Mesenchymal stem cell (in vitro differentiated cells and primary cell): ENCODE data around the gene AASDH.

Experiments used
- DNase-seq: peaks from one replicate; pipeline ENCODE4 v3.0.0-alpha.2; 2013
- H2AFZ ChIP-seq: one replicate; pipeline ENCODE4 v1.6.1; 2013; ENCODE audit warnings: low read depth, mild to moderate bottlenecking, control low read depth, inconsistent platforms, low read length, moderate library complexity
- H2AK5ac ChIP-seq: 2 replicates; pipeline ENCODE4 v1.6.1; 2013; ENCODE audit warnings: low read length, moderate library complexity, mild to moderate bottlenecking, inconsistent platforms; ENCODE audit not compliant: severe bottlenecking
- H2BK120ac ChIP-seq: one replicate; pipeline ENCODE4 v1.6.1; 2013; ENCODE audit warnings: low read depth, mild to moderate bottlenecking, inconsistent platforms, low read length, moderate library complexity
- H2BK12ac ChIP-seq, 2 experiments: one replicate each; pipeline ENCODE4 v1.6.1; 2013; ENCODE audit warnings: inconsistent platforms in 2 of 2, low read length in 2 of 2, mild to moderate bottlenecking in 2 of 2, moderate library complexity in 2 of 2, control low read depth in 1 of 2
- H2BK15ac ChIP-seq: one replicate; pipeline ENCODE4 v1.6.1; 2013; ENCODE audit warnings: mild to moderate bottlenecking, low read depth, inconsistent platforms; ENCODE audit not compliant: poor library complexity, severe bottlenecking
- H2BK5ac ChIP-seq: 2 replicates; pipeline ENCODE4 v1.6.1; 2013; ENCODE audit warnings: low read depth, mild to moderate bottlenecking, low read length, control low read depth, inconsistent platforms; ENCODE audit not compliant: poor library complexity, severe bottlenecking
- H3K14ac ChIP-seq, 2 experiments: one replicate each; pipeline ENCODE4 v1.6.1; 2013; ENCODE audit warnings: inconsistent platforms in 2 of 2, low read length in 2 of 2, control low read depth in 1 of 2, mild to moderate bottlenecking in 1 of 2, moderate library complexity in 1 of 2
- H3K18ac ChIP-seq, 2 experiments: one replicate each; pipeline ENCODE4 v1.6.1; 2013; ENCODE audit warnings: inconsistent platforms in 2 of 2, low read length in 2 of 2, control low read depth in 1 of 2, low read depth in 1 of 2, mild to moderate bottlenecking in 1 of 2
- H3K23ac ChIP-seq, 2 experiments: one replicate each; pipeline ENCODE4 v1.6.1; 2013; ENCODE audit warnings: inconsistent platforms in 2 of 2, low read length in 2 of 2, mild to moderate bottlenecking in 2 of 2, moderate library complexity in 2 of 2, control low read depth in 1 of 2
- H3K27ac ChIP-seq: 2 replicates; pipeline ENCODE4 v1.5.1; 2013; ENCODE audit warnings: mild to moderate bottlenecking, moderate library complexity, low read length, control low read depth, inconsistent platforms; ENCODE audit not compliant: poor library complexity, severe bottlenecking
- H3K27me3 ChIP-seq, 2 experiments: 2 replicates each; pipeline versions ENCODE4 v1.6.1 to v1.7.0; 2013; ENCODE audit warnings: low read length in 2 of 2, mild to moderate bottlenecking in 2 of 2, moderate library complexity in 2 of 2, control low read depth in 1 of 2, inconsistent platforms in 1 of 2; ENCODE audit not compliant: control insufficient read depth in 1 of 2, insufficient read depth in 1 of 2
- H3K36me3 ChIP-seq, 2 experiments: 2 replicates each; pipeline versions ENCODE4 v1.6.1 to v1.7.0; 2013; ENCODE audit warnings: low read length in 2 of 2, control low read depth in 1 of 2, inconsistent platforms in 1 of 2, low read depth in 1 of 2, mild to moderate bottlenecking in 1 of 2; ENCODE audit not compliant: insufficient read depth in 2 of 2, control insufficient read depth in 1 of 2
- H3K4ac ChIP-seq, 2 experiments: one replicate each; pipeline ENCODE4 v1.6.1; 2013; ENCODE audit warnings: inconsistent platforms in 2 of 2, low read length in 2 of 2, mild to moderate bottlenecking in 2 of 2, moderate library complexity in 2 of 2, control low read depth in 1 of 2, low read depth in 1 of 2
- H3K4me1 ChIP-seq: 2 replicates; pipeline ENCODE4 v1.6.1; 2013; ENCODE audit warnings: low read depth, low read length, control low read depth; ENCODE audit not compliant: control insufficient read depth, insufficient read depth
- H3K4me2 ChIP-seq: 2 replicates; pipeline ENCODE4 v1.6.1; 2013; ENCODE audit warnings: low read length, mild to moderate bottlenecking, inconsistent platforms; ENCODE audit not compliant: poor library complexity, severe bottlenecking
- H3K4me3 ChIP-seq, 2 experiments: 2 replicates each; pipeline versions ENCODE4 v1.5.1 to v1.7.0; 2013; ENCODE audit warnings: low read length in 2 of 2, mild to moderate bottlenecking in 2 of 2, control low read depth in 1 of 2, low read depth in 1 of 2; ENCODE audit not compliant: insufficient read depth in 1 of 2
- H3K79me1 ChIP-seq: replicated peaks from 2 replicates; pipeline ENCODE4 v1.6.1; 2013; ENCODE audit warnings: mild to moderate bottlenecking, control low read depth, low read length, inconsistent platforms; ENCODE audit not compliant: poor library complexity, severe bottlenecking
- H3K9ac ChIP-seq: 2 replicates; pipeline ENCODE4 v1.7.0; 2013; ENCODE audit warnings: mild to moderate bottlenecking, low read length, moderate library complexity
- H3K9me3 ChIP-seq: 2 replicates; pipeline ENCODE4 v1.7.0; 2013; ENCODE audit warnings: mild to moderate bottlenecking, low read length; ENCODE audit not compliant: control insufficient read depth
- H4K8ac ChIP-seq: one replicate; pipeline ENCODE4 v1.6.1; 2013; ENCODE audit warnings: inconsistent platforms, mild to moderate bottlenecking, low read length, moderate library complexity
- H4K91ac ChIP-seq: one replicate; pipeline ENCODE4 v1.6.1; 2013; ENCODE audit warnings: mild to moderate bottlenecking, low read length, inconsistent platforms
- WGBS: methylation state at CpG from one replicate; pipeline ENCODE4 v1.1.7; 2013; ENCODE audit warnings: mixed read lengths; 5-methylcytosine and 5-hydroxymethylcytosine counted together

AASDH gene

GRCh38 chr4:56391270-56391669, 4.0 kb upstream of the AASDH start:
- Histone ChIP-seq H3K27ac (no peak overlapping the region), H4K91ac (no peak overlapping the region), H3K27me3 (no peaks in the 10 kb centered on the region), H2BK5ac (no peak overlapping the region), H3K4ac (no peak overlapping the region), H2AFZ (no peak overlapping the region), H3K18ac (no peak overlapping the region), H3K36me3 (peaks cover 0 to 11% of the 10 kb centered on the region in 2 experiments), H3K79me1 (peaks cover 17% of the 10 kb centered on the region), H3K9ac (no peak overlapping the region), H3K9me3 (no peaks in the 10 kb centered on the region), H3K14ac (no peak overlapping the region), H3K23ac (no peak overlapping the region), H3K4me1 (no peaks in the 10 kb centered on the region), H3K4me2 (no peak overlapping the region), H4K8ac (no peak overlapping the region), H2AK5ac (no peak overlapping the region), H2BK120ac (no peak overlapping the region), H2BK15ac (no peak overlapping the region), H2BK12ac (no peak overlapping the region), H3K4me3 (no peak overlapping the region)
- DNase-seq: no peak
- WGBS: 90% methylated on average over 4 of the region's 8 CpGs

- H4K91ac ChIP-seq: no peak overlapping the region
- no peak overlapping the region for H3K27ac ChIP-seq
- H2BK12ac ChIP-seq: no peak overlapping the region
- H3K4ac ChIP-seq: no peak overlapping the region
- no peak overlapping the region for H2BK5ac ChIP-seq
- no peak overlapping the region for H2AK5ac ChIP-seq
- H2BK15ac ChIP-seq: no peak overlapping the region
- no peaks in the 10 kb centered on the region for H3K4me1 ChIP-seq
- H3K14ac ChIP-seq: no peak overlapping the region
- no peak overlapping the region for H3K4me2 ChIP-seq
- H3K27me3 ChIP-seq: no peaks in the 10 kb centered on the region
- H3K23ac ChIP-seq: no peak overlapping the region
- no peaks in the 10 kb centered on the region for H3K9me3 ChIP-seq
- H4K8ac ChIP-seq: no peak overlapping the region
- H2AFZ ChIP-seq: no peak overlapping the region
- no peak for DNase-seq
- H3K36me3 ChIP-seq: peaks cover 0 to 4% of the 10 kb centered on the region in 2 experiments
- H3K18ac ChIP-seq: no peak overlapping the region
- H3K4me3 ChIP-seq: no peak overlapping the region
- H3K9ac ChIP-seq: no peak overlapping the region
- H3K79me1 ChIP-seq: peaks cover 21% of the 10 kb centered on the region
- WGBS: 93% methylated on average over 1 of the region's 1 CpG
- H2BK120ac ChIP-seq: no peak overlapping the region
Observed at GRCh38 chr4:56389558-56389957, 2.3 kb upstream of the AASDH start.

- H3K36me3 ChIP-seq: no peaks in the 10 kb centered on the region
Observed at GRCh38 chr4:56388306-56388705, 1.0 kb upstream of the AASDH start.

GRCh38 chr4:56386091-56386490, 1.2 kb downstream of the AASDH start:
- WGBS: 100% methylated on average over 4 of the region's 4 CpGs
- no peaks in the 10 kb centered on the region for H3K4me1 ChIP-seq

More at GRCh38 chr4:56388306-56388705, 1.0 kb upstream of the AASDH start:
- Histone ChIP-seq H2BK120ac (no peak overlapping the region), H3K9ac (peak overlapping the region; percentile 97), H2BK15ac (no peak overlapping the region), H3K9me3 (no peaks in the 10 kb centered on the region), H2BK12ac (no peak overlapping the region), H3K4ac (no peak overlapping the region), H3K18ac (no peak overlapping the region), H3K4me2 (peak overlapping the region; percentile 96), H3K23ac (no peak overlapping the region), H3K4me1 (no peaks in the 10 kb centered on the region), H3K4me3 (peak overlapping the region in 1 of 2 experiments; percentile 90), H3K14ac (no peak overlapping the region), H4K91ac (no peak overlapping the region), H3K27ac (no peak overlapping the region), H4K8ac (no peak overlapping the region), H2AK5ac (no peak overlapping the region), H2AFZ (no peak overlapping the region), H3K27me3 (no peaks in the 10 kb centered on the region), H3K79me1 (peaks cover 21% of the 10 kb centered on the region), H2BK5ac (no peak overlapping the region)
- peak; percentile 12 for DNase-seq
- WGBS: 51% methylated on average over 6 of the region's 6 CpGs

More at GRCh38 chr4:56386091-56386490, 1.2 kb downstream of the AASDH start:
- Histone ChIP-seq H3K27ac (no peak overlapping the region), H4K91ac (no peak overlapping the region), H2AFZ (no peak overlapping the region), H3K18ac (no peak overlapping the region), H3K9ac (peak overlapping the region; percentile 97), H4K8ac (no peak overlapping the region), H3K36me3 (peaks cover 0 to 5% of the 10 kb centered on the region in 2 experiments), H2BK12ac (no peak overlapping the region), H3K4ac (no peak overlapping the region), H2BK120ac (no peak overlapping the region), H2BK5ac (no peak overlapping the region), H2AK5ac (no peak overlapping the region), H3K4me3 (peak overlapping the region in 1 of 2 experiments; percentile 68), H3K14ac (no peak overlapping the region), H3K23ac (no peak overlapping the region), H2BK15ac (no peak overlapping the region), H3K27me3 (no peaks in the 10 kb centered on the region), H3K79me1 (peaks cover 18% of the 10 kb centered on the region), H3K9me3 (no peaks in the 10 kb centered on the region), H3K4me2 (no peak overlapping the region)
- no peak for DNase-seq
